Dermis blood vessel endothelial cell (primary cell): ENCODE data around the gene PAX6. TPM values are rescaled to one million over a fixed set of nuclear protein-coding genes. Genes with fewer than 3 reads are reported as not detected.

Experiments used
- DNase-seq: peaks from one replicate; pipeline ENCODE4 v3.0.0; 2010
- total RNA-seq: library from RNA; depleted of rRNA; stranded (reverse); fragments of >200 nt; gene quantifications from 2 replicates; pipeline ENCODE4 v1.2.3, GENCODE V29; 2014

PAX6 gene
- total RNA-seq = not detected in 2 replicates

GRCh38 chr11:31810779-31811647 is at the start of gene PAX6:
Gene PAX6 (minus strand): TSS chr11:31811322. CDS start chr11:31806411, 4,911 bp downstream.
- peak; percentile 64 for DNase-seq

- no peak for DNase-seq
Measured at GRCh38 chr11:31860391-31860790, 49.3 kb upstream of the PAX6 start.

- DNase-seq = no peak
Measured at GRCh38 chr11:31856248-31856647, 45.1 kb upstream of the PAX6 start.

DNA sequence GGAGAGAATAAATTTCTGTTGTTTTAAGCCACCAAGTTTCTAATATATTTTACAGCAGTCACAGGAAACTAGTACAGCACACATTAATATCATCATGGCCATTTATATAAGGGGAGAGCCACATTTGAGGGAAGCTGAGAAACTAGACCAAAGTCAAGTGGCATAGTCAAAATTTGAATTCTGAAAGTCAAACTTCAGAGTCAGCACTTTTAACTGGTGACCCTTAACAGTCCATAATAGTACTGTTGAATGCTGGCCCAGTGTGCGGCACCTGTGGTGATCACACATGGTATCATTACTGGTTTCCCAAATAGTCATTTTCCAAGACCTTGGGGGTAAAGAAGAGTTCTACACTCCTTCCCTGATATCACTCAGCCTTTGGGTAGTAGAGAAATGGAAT is 44.3 kb upstream of the PAX6 start:
- DNase-seq = no peak

DNA sequence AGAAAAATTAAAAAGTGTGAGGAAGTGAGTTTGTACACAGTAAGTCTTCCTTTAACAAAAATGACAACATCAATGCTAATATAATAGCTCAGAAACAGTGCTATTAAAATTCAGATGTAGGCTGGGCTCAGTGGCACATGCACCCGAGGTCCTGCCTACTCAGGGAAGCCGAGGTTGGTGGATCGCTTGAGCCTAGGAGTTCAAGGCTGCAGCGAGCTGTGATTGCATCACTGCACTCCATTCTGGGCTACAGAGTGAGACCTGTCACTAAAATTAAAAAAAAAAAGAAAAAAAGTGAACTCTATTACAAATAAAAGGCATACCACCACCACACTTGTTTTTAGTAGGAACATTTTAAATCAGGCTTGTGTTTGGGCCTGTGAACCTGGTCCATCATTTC is 39.2 kb upstream of the PAX6 start:
- no peak for DNase-seq

DNA sequence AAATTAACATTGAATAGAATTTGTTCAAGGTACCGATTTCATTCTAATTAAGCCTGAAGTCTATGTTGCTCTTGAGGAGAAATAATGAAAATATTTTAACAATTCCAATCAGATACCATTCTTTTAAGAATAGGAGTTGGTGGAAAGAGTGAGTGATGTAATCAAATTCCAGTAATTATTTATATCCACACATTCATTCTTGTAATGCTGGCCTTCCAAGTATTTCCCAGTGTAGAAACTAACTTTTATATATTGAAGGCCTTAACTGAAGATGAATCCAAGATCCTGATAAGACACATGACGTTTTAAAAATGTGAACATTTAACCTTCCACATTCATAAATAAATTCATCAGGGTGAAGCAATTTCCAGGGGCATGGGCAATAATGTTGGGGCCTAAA is 36.6 kb upstream of the PAX6 start:
- no peak for DNase-seq

DNA sequence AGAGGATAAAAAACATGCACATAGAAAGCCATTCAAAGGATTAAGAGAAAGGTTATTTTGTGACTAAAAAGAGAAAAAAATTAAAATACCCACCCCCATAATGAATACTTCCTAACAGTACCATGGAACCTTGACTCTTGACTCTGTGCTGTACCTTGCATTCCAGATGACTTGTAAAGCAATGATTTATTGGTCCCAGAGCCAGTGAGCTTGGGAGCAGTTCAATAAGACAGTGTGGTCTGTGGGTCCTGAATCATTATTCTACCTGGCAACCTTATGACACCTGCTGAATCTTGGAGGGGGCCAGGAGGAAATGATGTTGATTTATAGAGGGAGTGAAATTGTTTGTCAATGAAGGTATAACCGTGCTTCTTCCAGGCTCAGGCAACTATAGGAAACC is 34.2 kb upstream of the PAX6 start:
- DNase-seq = no peak

DNA sequence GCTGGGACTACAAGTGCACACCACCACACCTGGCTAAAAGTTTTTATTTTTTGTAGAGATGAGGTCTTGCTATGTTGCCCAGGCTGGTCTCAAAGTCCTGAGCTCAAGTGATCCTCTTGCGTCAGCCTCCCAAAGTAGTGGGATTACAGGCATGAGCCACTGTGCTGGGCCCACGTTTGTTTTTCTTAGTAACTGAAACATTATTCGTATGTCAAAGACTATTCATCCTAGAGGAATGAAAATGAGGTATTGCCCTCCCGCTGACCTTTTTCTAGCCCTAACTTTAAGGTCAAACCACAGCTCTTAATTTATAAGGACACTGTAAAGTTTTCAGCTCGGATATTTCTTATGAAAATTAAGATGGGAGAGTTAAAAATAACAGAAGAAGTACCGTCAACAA is 33.2 kb upstream of the PAX6 start:
- no peak for DNase-seq

DNA sequence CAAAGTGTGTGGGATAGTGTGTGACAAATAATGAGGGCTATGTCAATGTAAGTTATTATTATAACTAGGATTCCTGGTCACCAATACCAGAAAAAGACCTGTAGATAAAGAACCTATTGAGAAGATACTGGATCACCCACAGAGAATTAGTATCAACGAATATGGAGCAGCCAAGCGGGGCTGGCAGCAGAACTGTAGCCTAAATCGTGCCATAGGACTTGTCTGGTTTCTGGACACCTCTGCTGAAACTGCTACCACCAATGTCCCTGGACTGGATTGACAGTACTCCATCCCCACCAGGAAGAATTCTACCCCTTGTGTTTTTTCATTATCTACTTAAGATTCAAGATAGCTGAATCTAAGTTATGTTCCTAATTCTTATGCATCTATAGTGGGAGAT is 30.3 kb upstream of the PAX6 start:
- DNase-seq = no peak

DNA sequence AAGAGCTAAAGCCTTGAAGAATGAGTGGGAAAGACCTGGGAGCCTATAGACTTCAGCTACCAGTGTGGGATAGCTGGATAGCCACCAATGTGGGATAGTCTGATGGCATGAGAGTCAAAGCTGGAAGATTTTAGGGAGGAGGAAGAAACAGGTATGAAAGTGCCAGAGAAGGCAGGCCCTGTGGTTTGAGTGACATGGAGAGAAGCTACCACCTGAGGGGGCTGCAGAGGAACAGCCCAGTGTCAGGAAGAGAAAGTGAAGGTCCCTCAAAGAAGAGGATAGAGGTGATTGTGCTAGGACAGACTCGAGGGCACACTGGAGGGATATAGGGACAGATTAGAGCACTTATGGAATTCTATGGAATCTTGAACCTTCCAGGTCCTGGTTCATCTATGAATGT is 23.1 kb upstream of the PAX6 start:
- no peak for DNase-seq

- DNase-seq = no peak
Measured at GRCh38 chr11:31830406-31830805, 19.3 kb upstream of the PAX6 start.

DNA sequence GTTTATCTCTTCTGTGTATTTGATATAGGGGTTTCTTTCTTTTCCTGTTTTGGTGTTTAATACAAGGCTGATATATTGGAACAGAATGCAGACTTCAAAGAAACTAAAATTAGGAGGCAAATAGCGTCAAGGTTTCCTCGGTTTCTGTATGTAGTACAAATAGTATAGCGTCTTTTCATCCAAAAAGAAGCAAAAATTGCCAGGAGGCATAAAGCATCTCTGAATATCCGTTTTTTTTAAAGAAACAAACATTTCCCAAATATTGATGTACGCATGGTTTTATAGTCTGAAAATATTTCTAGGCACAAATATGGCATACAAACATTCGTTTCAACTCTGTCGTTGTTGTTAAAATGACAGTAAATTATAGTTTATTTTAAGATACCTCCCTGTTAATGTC is 17.1 kb upstream of the PAX6 start:
- DNase-seq = no peak

DNA sequence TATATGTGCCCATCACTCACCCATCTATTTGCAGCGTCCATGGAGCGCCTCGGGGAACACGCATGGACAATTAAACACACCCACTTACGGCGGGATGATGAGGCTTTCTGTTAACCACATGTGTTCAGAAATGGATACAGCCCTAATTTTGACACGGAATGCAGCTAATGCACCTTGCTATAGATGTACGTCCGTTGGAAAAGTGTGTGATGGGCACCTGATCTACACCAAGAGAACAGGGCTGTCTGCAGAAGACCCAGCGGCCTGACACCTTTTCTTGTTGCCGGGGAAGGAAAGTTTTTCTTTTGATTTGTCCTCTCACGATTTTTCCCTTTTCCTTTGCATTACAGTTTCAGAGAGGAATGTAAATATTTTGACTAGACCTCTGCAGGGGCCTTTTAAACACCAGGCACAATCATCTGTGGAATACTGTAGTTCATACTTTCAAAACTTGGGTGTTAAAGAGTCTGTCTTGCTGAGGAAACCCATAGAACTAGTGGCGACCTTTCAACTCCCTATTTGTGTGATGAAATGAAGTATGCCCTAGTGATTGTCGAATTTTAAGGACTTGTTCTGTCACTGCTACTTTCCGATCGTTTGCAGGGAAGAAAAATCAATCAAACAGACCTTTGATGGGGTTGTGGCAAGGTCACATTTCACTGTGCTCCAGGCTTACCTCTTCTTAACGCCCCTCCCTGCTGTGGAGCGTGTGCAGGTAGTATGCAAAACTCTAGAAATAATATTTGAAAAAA is 16.5 kb upstream of the PAX6 start:
- DNase-seq = no peak

- DNase-seq = no peak
Measured at GRCh38 chr11:31826536-31827438, 15.7 kb upstream of the PAX6 start.

DNA sequence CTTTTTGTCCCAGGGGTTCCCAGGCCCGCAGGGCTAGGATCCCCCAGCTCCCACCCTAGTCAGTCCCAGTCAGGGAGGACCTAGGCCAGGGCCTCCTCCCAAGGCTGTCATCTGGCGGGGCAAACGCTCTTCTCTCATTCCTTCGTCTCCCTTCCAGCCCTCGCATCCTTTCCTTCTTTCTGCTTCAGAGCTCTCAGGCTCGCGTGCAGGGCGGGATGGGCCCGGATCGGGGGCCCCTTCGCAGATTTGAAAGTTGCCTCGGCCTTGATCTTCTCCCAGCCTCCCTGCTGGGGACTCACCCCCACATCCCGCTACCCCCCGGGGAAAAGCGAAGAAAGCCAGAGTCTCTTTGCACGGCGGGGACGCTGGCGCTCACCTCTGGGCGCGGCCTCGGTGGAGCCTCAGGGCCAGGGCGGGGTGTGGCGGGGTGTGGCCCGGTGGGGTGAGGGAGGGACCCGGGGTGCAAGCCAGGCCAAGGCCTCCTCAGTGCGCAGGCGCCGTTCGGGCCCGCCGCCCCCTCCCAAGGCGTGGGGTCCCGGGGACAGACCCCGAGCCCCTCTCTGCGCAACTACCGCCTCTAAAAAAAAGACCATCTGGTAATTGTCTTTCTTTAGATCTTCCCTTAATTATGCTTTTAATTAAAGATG is 14.8 kb upstream of the PAX6 start:
- DNase-seq = no peak

DNA sequence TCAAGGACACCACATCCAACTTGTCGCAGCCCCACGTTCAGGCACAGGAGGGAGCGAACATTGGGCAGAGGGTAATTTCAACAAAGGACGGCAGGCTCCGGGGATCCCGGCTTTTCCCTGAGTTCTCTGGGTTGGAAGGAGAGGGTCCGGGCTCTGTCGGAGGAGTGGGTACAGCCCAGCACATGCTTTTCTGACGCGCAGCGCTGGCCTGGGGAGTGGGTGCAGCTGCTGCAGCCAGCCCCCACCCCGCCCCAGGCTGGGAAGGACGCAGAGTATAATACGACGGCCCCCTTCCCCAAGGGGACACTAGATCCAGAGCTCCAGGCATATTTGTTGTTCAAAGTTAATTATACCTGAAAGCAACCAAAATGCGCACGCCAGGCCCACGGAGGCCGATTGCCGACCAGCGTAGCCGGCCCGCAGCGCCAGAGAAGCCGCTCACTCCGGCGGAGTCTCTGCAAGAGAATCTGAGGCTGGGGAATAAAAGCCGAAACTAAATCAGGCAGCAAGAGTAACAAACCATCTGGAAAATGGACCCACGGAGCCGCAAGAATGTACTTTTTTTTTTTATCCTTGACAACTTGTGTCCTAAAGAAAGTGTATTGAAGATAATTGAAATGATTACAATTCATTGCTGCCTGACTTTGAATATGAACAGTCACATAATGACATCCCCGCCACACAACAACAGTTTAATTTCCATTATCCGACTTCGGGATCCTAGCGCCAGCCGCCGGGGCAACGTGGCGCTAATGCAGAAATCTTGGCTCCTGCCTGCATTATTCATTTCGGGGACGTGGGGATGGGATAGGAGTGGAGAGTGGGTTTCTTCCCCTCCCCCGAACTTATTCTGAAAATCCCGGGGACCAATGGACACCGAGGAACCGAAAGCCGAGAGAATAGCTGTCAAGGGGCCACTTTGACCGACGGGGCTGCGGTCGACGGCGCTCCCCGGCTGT is 14.0 kb upstream of the PAX6 start:
- DNase-seq = no peak

GRCh38 chr11:31824332-31824878 is 13.3 kb upstream of the PAX6 start:
- no peak for DNase-seq

GRCh38 chr11:31823644-31824331 is 12.7 kb upstream of the PAX6 start:
- DNase-seq = no peak

- no peak for DNase-seq
Measured at GRCh38 chr11:31822927-31823643, 12.0 kb upstream of the PAX6 start.
